Right lobe of liver (tissue), 6 donors: Measurements from ENCODE around the gene PAPOLB. TPM values are rescaled to one million over a fixed set of nuclear protein-coding genes. Genes with fewer than 3 reads are reported as not detected.

Source experiments
- ATAC-seq, 4 donors: fragments of 200-7000 bp; cut with Tn5 transposase; one replicate each; pipeline ENCODE4 v1.9.1; 2020; ENCODE audit warnings: mild to moderate bottlenecking in 4 of 4, moderate library complexity in 4 of 4
- DNase-seq, 3 donors: peaks; one replicate each; pipeline ENCODE4 v3.0.0-alpha.2; 2020
- H3K27ac ChIP-seq, 3 donors: fragments of 200-600 bp; one replicate each; pipeline ENCODE4 v1.8.0; 2022
- H3K27me3 ChIP-seq, 2 donors: fragments of 200-600 bp; one replicate each; pipeline ENCODE4 v1.8.0; 2022
- H3K36me3 ChIP-seq, 4 donors: fragments of 200-600 bp; sonication (generic) in 1 of 4; one replicate each; pipeline versions ENCODE4 v1.5.1 to v1.8.0; 2017 to 2022; ENCODE audit warnings: control low read depth in 1 of 4
- H3K4me1 ChIP-seq, 4 donors: fragments of 200-600 bp; sonication (generic) in 1 of 4; one replicate each; pipeline versions ENCODE4 v1.5.1 to v1.8.0; 2017 to 2022; ENCODE audit warnings: control low read depth in 1 of 4
- H3K4me3 ChIP-seq, 3 donors: fragments of 200-600 bp; one replicate each; pipeline ENCODE4 v1.8.0; 2022
- H3K9me3 ChIP-seq, 4 donors: fragments of 200-600 bp; sonication (generic) in 1 of 4; one replicate each; pipeline versions ENCODE4 v1.5.1 to v1.8.0; 2017 to 2022; ENCODE audit warnings: control low read depth in 1 of 4
- CTCF ChIP-seq, 4 donors: fragments of 200-600 bp in 3 of 4; fragments of 450-650 bp in 1 of 4; IDR thresholded peaks; one replicate each; pipeline versions ENCODE4 v1.5.1 to v1.8.0; 2016 to 2022; ENCODE audit warnings: antibody characterized with exemption in 4 of 4, mild to moderate bottlenecking in 2 of 4
- POLR2A ChIP-seq: fragments of 450-650 bp; IDR thresholded peaks from one replicate; pipeline ENCODE4 v1.6.1; 2017; ENCODE audit warnings: antibody characterized with exemption, mild to moderate bottlenecking
- WGBS: methylation state at CpG from one replicate; pipeline ENCODE4 v1.1.6; 2018; ENCODE audit warnings: low coverage, low lambda C conversion rate; ENCODE audit not compliant: insufficient coverage; ENCODE audit errors: missing lambda C conversion rate; 5-methylcytosine and 5-hydroxymethylcytosine counted together
- intact Hi-C, 2 donors: fragments of 100-400 bp; cut with DNase I; formaldehyde crosslinking; loops; one replicate each; pipeline versions ENCODE4 v1.11.2 to v1.14.1; 2022
- total RNA-seq, 6 experiments: library from RNA; depleted of rRNA in 2 of 6; stranded (reverse); fragments of >200 nt in 2 of 6; fragmentation: NEBNext Ultra II Directional in 3 of 6; extraction: Animal tissue kit (Norgen Biotek cat#: 25700) in 3 of 6; gene quantifications; one replicate each; pipeline versions ENCODE4 v1.1.0 to v1.2.4, GENCODE V29; 2016 to 2023
- donor health status: DM: no; HTN: yes; CAD: no.
- donor health status: DM: no; HTN: no; CAD: no.
- donor health status: DM: no; HTN: no; CAD: no.
- donor health status: DM: no; HTN: yes; CAD: no.
- donor health status: DM: no; HTN: yes; CAD: no.

Gene PAPOLB
- total RNA-seq, 6 experiments from 2014 or later: not detected

GRCh38 chr7:4879396-4880081 is 17.7 kb upstream of the PAPOLB start:
- Histone ChIP-seq H3K27ac (no peak overlapping the region), H3K36me3 (no peaks in the 10 kb centered on the region), H3K9me3 (no peaks in the 10 kb centered on the region), H3K4me1 (peaks cover 0 to 7% (median 0%) of the 10 kb centered on the region in 4 donors), H3K27me3 (peaks cover 0 to 17% of the 10 kb centered on the region in 2 donors), H3K4me3 (no peak overlapping the region)
- intact Hi-C loops: no loop called here
- 40% methylated on average over 4 of the region's 27 CpGs for WGBS
- no peak for DNase-seq
- TF ChIP-seq POLR2A (no peak), CTCF (IDR thresholded peaks at IDR 0.05) (no peak)
- ATAC-seq: no peak

GRCh38 chr7:4878336-4879335 is 16.8 kb upstream of the PAPOLB start:
- H3K36me3 ChIP-seq: no peaks in the 10 kb centered on the region
- no peaks in the 10 kb centered on the region for H3K9me3 ChIP-seq
- peaks cover 0 to 9% of the 10 kb centered on the region in 2 donors for H3K27me3 ChIP-seq
- H3K27ac ChIP-seq: no peak overlapping the region
- no peak overlapping the region for H3K4me3 ChIP-seq
- ATAC-seq (no peak), DNase-seq (no peak)
- intact Hi-C loops: no loop called here
- TF ChIP-seq POLR2A: no peak
- TF ChIP-seq CTCF (IDR thresholded peaks at IDR 0.05): no peak
- WGBS: 55% methylated on average over 9 of the region's 45 CpGs
- H3K4me1 ChIP-seq: peaks cover 0 to 7% (median 0%) of the 10 kb centered on the region in 4 donors

- ATAC-seq (no peak), DNase-seq (no peak)
- H3K9me3 ChIP-seq: no peaks in the 10 kb centered on the region
- WGBS: 87% methylated on average over 15 of the region's 18 CpGs
- no peak overlapping the region for H3K4me3 ChIP-seq
- intact Hi-C loops: no loop called here
- no peak overlapping the region for H3K27ac ChIP-seq
- H3K36me3 ChIP-seq: no peaks in the 10 kb centered on the region
- H3K4me1 ChIP-seq: no peaks in the 10 kb centered on the region
- TF ChIP-seq POLR2A: no peak
- no peak for TF ChIP-seq CTCF (IDR thresholded peaks at IDR 0.05)
- no peaks in the 10 kb centered on the region for H3K27me3 ChIP-seq
Observed at GRCh38 chr7:4876586-4876985, 14.8 kb upstream of the PAPOLB start.

GRCh38 chr7:4875391-4875790 is 13.6 kb upstream of the PAPOLB start:
- no peak overlapping the region for H3K4me3 ChIP-seq
- TF ChIP-seq CTCF (IDR thresholded peaks at IDR 0.05): no peak
- no peak for TF ChIP-seq POLR2A
- no peaks in the 10 kb centered on the region for H3K27me3 ChIP-seq
- H3K27ac ChIP-seq: no peak overlapping the region
- DNase-seq: no peak
- H3K36me3 ChIP-seq: no peaks in the 10 kb centered on the region
- intact Hi-C loops: no loop called here
- no peaks in the 10 kb centered on the region for H3K4me1 ChIP-seq
- ATAC-seq: no peak
- whole genome bisulfite sequencing: 82% methylated on average over 2 of the region's 15 CpGs
- no peaks in the 10 kb centered on the region for H3K9me3 ChIP-seq
